ENCODE results near the gene ARHGAP44.

The ARHGAP44 gene

DNA sequence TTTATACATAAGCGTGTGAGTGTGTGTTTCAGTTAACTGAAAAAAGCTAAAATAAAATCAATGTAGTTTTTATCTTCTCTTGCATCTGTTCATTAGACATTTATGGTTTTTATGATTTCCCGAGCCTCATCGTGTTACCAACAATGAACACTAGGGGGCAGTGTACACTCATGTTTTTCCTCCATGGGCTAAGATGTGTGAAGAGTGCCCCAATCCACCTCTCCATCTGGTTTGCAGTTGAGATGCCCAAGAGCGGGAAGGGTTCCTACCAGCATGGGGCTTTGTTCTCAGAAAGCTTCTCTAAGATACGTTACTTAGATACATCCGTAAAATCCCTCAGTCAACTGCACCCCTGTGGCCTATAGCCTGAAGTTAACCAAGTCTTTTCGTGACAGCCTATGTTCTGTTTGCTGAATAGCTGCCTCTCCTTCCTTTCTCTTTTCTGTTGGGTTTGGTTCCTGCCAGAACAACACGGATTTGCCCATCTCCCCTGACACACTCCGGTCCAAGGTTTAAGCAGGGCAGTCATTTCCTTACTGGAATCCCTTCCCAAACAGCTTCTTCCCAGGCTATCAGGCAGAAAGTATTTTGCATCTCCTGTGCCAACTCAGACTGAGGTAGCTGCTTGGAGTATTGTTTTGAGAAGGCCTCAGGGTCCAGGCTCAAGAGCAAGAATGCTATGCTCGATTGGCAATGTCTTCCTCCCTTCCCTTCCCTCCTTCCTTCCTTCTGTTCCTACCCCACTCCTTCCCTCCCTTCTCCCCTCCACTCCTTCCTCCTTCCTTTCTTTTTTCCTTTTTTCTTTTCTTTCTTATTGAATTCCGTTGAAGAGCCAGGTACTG, 241.4 kb downstream of the ARHGAP44 start:
- DNase-seq = peak; percentile 83

DNA sequence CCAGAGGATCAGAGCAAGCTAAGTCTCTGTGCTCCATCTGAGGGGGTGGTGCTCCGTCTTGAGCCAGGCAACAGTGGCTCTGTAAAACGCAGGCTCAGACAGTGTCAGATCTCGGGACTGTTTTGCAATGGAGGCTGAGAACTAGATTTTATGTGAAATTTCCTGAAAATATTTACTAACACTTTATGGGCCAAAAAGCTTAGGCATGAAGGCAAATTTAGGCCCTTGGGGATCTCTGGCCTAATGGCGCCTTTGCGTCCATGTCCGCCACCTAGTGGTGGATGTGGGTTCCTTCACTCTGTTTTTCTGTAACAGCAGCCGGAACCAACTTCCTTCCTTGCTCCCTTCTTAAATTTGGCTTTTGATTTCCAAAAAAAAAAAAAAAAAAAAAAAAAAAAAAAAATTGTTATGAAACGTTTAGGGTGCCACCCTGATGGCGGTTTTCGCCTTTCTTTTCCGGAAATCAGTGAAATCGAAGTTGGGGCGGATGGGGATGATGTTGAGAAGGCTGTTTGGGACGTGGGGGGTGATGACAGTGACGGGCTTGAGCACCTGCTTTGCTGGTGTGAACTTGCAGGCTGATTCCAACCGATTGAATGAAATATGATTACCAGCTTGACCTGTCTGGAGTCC, 242.5 kb downstream of the ARHGAP44 start:
- DNase-seq = peak; percentile 11

DNA sequence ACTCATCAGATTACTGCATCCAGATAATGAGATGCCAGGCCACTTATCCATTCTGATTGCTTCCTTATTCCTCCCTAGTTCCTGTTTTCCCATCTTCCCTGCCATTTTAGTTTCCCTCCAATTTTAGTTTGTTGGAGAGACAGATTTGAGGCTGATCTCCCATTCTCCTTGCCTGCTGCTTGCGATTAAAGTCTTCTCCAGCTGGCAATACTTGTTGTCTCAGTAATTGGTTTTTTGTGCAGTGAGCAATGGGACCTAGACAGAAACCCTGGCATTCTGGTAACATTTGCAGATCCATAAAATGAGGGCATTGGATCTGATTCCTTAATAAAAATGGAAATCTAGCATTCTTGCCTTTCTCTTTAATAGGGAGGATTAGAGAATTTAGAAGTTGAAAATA, 246.1 kb downstream of the ARHGAP44 start:
- DNase-seq = no peak

- no peak for DNase-seq
Observed at GRCh38 chr17:13036751-13037150, 247.5 kb downstream of the ARHGAP44 start.

DNA sequence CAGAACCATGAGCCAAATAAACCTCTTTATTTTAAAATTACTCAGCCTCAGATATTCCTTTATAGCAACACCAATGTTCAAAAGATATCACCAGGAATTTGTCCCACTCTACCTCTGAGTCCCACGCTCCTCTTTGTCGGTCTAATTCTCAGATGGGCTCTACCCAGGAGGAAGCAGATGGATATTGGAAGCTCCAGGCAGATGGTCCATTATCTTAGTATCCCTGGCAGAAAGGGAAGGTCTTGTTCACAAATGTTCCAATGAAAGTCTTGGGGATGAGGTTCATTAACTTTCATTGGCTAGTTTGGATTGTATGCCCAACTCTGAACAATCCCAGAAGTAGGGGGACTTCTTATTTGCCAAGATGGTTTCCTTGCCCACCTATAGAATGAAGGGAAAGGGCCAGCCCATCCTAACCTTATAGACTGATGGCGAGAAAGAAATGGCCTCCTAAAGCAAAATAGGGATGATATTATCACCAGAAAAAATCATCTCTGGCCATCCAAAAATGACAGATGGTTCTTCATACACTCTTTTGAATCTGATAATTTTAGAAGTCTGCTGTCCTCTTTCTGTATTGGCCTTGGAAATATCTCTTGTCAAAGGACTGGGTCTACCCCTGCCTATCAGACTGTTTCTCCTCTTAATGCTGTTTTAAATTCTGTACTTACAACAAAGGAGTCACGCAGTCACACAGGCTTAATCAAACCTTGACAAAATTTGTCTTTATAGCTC, 249.8 kb downstream of the ARHGAP44 start:
- DNase-seq = no peak
